Measurements from ENCODE around the gene FASN.
A peak's percentile ranks its signal among the peaks of the same experiment; 100 is the strongest.
"Not testable (repeated sequence)": the region's sequence is repeated elsewhere in the genome, so short reads cannot be mapped to it uniquely, and the experiment has no call there.

FASN gene

DNA sequence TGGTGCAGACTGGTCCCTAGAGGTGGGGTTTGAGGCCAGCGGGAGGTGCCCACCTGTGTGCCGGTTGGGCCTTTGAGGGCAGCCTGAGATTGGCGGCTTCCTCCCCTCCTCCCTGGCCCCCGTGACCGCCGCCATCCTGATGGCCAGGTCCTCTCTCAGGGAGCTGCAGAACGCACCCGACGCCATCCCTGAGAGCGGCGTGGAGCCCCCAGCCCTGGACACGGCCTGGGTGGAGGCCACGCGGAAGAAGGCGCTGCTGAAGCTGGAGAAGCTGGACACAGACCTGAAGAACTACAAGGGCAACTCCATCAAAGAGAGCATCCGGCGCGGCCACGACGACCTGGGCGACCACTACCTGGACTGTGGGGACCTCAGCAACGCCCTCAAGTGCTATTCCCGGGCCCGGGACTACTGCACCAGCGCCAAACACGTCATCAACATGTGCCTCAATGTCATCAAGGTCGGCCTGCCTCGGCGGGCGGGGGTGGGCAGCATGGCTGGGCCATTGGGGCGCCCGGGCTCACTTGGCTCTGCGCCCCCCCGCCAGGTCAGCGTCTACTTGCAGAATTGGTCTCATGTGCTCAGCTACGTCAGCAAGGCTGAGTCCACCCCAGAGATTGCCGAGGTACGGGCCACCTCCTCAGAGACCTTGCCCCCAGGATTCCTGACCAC, 43.5 kb downstream of the FASN start:
- no peak for DNase-seq

GRCh38 chr17:82053556-82054263, 44.3 kb downstream of the FASN start:
- DNase-seq, result no peak

DNA sequence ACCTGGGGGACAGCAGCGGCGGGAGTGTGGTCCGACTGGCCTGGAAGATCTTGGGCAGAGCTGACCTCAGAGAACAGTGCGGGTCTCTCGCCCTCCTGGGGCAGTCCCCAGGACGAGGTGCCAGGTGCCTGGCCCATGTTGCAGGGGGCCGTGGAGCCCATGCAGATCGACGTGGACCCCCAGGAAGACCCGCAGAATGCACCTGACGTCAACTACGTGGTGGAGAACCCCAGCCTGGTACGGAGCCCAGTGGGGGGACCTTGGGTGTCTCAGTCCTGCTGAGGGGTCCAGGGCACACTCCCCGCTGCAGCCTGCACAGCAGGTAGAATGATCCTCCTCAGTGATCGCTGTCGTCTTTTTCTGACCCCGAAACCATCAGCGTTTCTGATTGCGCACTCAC, 44.9 kb downstream of the FASN start:
- DNase-seq, result no peak

- no peak for DNase-seq
These were observed 45.4 kb downstream of the FASN start for GRCh38 chr17:82052638-82053059.

DNA sequence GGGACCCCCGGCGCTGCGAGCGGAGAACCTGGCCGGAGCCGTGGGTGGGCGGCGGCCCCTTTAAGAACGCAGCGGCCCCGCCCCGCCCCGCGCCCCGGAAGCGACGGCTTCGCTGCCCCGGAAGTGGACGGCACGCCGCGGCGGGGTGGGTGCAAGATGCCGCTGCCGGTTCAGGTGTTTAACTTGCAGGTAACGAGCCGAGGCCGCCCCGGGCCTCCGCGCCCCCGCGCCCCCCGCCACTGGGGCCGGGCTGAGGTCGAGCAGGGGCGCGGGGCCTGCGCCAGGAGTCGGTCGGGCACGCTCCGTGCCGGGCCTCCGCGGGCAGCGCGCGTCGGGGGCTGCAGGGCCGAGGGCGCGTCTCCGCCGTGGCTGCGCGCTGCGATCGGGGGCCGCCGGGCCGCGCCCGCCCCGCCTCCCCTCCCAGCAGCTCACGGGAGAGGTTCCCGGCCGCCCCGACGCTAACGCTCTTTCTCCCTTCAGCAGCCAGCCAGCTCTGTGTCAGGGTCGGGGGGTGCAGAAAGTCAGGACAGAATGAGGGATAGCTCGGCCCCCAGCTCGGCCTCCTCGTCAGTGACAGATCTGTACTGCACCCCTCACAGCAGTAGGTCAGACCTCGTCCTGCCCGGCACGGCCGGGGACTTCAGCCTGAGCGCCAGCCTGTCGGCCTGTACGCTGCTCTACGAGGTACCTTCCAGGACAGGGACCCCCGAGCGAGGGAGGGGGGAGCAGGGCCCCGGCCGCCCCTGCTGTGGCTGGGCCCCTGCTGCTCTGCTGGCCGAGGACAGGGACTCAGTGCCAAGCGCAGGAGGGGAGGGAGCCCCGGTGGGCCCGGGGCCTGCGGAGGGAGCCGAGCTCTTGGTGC, 46.0 kb downstream of the FASN start, which contains the start of the genes GPS1 and RFNG:
GPS1 (plus strand) TSS at position 123 of the 862 bp plus-strand sequence; CDS start at position 157, 34 bp downstream.
RFNG (minus strand) TSS at position 36 of the 862 bp plus-strand sequence. CDS start 45 bp downstream, outside the sequence.
- peak; percentile 70 to 79 (median 70) for DNase-seq

- DNase-seq, result no peak
These were observed 47.0 kb downstream of the FASN start for GRCh38 chr17:82050761-82051641.

- DNase-seq, result no peak
These were observed 47.8 kb downstream of the FASN start for GRCh38 chr17:82050152-82050760.

DNA sequence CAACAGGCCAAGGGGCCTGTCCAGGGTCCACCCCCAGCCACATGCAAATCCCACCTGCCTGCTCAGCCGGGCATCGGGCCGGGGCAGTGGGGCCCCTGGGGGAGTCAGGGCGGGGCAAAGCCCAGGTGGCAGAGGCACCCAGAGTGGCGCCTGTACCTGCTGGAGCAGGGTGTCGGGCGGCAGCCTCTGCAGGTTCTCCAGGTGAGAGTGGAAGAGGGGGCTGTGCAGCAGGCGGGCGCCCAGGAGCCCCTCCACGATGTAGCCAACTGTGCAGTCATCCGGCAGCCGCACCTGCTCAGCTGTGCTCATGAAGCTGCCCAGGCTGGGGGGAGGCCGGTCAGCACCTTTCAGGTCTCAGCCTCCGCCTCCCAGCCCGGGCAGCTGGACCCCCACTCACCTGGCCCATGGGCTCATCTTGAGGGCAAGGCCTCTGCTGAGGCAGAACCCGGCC, 48.5 kb downstream of the FASN start:
- DNase-seq, result no peak

DNA sequence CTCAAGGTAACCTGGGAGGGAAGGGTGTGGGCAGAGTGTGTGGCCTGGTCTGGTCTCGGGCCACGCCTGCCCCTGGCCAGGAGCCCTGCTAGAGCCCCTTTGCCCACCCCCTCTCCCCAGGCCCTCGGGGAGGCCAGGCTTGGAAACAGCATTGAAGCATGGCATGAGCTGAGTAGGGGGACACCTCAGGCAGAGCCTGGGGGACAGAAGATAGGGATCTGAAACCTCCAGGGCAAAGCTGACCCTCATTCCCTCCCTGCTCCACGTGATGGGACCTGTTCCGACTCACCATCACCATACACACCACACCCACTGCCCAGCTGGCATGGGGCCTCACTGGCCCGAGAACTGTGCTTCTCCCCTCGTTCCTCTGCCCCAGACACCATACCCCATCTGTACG, 48.9 kb downstream of the FASN start:
- DNase-seq, result no peak

DNA sequence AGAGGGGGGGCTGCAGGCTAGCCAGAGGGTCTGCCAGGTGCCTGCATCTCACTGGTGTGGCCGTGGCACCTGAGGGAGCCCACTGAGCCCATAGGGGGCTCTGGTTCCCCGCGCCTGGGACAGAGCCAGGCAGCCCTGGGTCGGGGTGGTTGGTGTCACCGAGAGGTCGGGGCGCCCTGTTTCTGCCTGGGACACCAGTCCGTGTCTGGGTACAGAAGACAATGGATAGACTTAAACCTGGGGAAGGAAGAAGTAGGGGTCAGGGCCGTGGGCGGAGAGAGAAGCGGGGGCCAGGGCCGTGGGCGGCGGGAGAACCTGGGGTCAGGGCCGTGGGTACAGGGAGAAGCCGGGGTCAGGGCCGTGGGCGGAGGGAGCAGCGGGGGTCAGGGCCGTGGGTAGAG, 49.5 kb downstream of the FASN start:
- DNase-seq, result no peak

DNA sequence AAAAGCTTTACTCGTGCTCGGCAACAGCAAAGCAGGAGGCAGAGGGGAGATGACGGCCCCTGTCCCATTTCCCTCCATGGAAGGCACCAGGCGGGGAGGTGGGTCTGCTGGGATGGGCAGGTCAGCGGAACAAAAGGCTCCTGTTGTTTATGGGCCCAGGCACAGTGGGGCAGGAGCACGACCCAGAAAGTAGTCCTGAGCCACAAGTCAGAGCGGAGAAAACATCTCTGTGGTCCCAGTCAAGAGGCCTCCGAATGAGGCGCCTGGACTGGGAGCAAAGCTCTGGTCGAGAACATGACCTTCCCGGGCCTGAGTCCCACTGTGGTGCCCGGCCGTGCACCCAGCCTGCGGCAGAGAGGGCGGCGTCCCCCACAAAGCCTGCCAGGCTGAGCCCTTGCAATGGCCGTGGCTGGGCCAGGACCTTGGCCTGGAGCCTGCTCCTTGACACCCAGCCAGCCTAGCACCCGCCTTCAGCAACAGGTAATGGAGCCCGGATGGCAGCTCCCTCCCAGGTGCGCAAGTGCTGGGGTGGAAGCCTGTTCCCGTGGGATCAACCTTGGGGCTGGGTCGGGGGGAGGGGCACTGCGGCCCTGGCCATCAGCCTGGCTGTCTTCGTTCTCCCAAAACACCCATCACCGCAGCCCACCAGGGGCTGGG, 50.0 kb downstream of the FASN start:
- no peak for DNase-seq

DNA sequence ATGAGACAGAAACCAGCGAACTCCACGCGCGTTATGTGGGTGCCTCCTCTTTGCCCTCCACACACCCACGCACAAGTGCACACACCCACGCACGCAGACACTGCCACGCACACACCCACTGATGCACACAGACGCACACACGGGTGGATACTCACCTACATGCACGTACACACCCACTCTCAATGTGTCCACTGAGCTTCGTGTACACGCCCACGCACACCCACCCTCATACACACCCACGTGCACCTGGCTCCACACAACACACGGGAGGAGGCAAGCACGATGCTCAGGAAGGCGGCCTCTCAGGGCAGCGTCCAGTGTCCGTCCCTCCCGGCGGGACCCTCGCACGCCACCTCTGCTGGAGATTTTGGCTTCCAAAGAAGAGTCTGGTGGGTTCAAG, 50.7 kb downstream of the FASN start:
- no peak for DNase-seq

GRCh38 chr17:82046903-82047302, 51.1 kb downstream of the FASN start:
- no peak for DNase-seq

GRCh38 chr17:82045936-82046484, 52.0 kb downstream of the FASN start:
- no peak for DNase-seq

GRCh38 chr17:82043507-82043906, 54.5 kb downstream of the FASN start:
- DNase-seq, result no peak

GRCh38 chr17:82042649-82043048, 55.4 kb downstream of the FASN start:
- DNase-seq, result no peak

- DNase-seq, result no peak
These were observed 56.8 kb downstream of the FASN start for GRCh38 chr17:82041144-82041814.

GRCh38 chr17:82039695-82040299, 58.2 kb downstream of the FASN start:
- no peak for DNase-seq

DNA sequence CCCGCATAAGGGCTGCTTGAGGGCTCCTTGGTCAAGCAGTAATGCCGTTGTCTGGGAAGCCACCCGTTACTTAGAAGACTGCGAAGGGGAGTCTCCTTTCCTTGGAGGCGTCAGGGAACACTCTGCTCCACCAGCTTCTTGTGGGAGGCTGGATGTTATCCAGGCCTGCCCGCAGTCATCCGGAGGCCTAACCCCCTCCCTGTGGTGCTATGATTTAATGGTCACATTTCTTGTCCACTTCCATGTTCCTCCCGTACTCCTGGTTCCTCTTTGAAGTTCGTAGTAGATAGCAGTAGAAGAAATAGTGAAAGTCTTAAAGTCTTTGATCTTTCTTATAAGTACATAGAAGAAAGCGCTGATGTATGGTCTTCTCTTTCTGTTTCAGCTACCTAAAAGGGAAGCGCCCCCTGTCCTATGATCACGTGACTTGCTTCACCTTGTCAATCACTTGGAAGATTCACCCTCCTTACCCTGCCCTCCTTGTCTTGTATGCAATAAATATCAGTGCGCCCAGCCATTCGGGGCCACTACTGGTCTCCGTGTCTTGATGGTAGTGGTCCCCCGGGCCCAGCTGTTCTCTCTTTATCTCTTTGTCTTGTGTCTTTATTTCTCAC, 59.1 kb downstream of the FASN start:
- not testable (repeated sequence) for DNase-seq

DNA sequence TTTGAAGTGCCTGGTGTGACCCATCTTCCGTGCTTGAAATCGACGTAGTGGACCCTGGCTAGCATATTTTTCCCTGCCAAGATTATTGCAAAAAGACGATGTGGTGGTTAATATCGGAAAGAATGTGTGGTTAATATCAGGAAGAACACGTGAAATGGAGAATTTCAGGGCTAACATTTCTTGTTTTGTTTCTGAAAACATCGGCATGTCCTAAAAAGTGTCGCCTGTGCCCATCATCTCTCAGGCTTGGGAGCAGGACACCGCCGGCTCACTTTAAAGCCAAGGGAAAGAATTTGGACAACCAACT, 60.2 kb downstream of the FASN start:
- no peak for DNase-seq

All from activated CD4-positive, CD25-positive, alpha-beta regulatory T cell (primary cell).